KMS-11 (cell line): ENCODE measurements around the gene ABL2.

Experiments
- H2AFZ ChIP-seq: fragments of 200-600 bp; sonication (generic); 2 replicates; pipeline ENCODE4 v1.6.1; 2016; ENCODE audit warnings: antibody characterized with exemption, mixed run types, low read depth
- H3K27ac ChIP-seq: fragments of 200-600 bp; sonication (generic); 2 replicates; pipeline ENCODE4 v1.6.1; 2016; ENCODE audit warnings: mild to moderate bottlenecking, mixed run types
- H3K27me3 ChIP-seq: fragments of 200-600 bp; sonication (generic); 2 replicates; pipeline ENCODE4 v1.6.1; 2017; ENCODE audit warnings: mild to moderate bottlenecking, low read depth, mixed run types, moderate library complexity; ENCODE audit not compliant: insufficient read depth
- H3K36me3 ChIP-seq: fragments of 200-600 bp; sonication (generic); 2 replicates; pipeline ENCODE4 v1.6.1; 2017; ENCODE audit warnings: mild to moderate bottlenecking, mixed run types; ENCODE audit not compliant: insufficient read depth
- H3K4me1 ChIP-seq: fragments of 200-600 bp; sonication (generic); 2 replicates; pipeline ENCODE4 v1.6.1; 2016; ENCODE audit warnings: mild to moderate bottlenecking, low read depth, mixed run types; ENCODE audit not compliant: poor library complexity, severe bottlenecking
- H3K4me2 ChIP-seq: fragments of 200-600 bp; sonication (generic); 2 replicates; pipeline ENCODE4 v1.7.0; 2016; ENCODE audit warnings: mild to moderate bottlenecking, mixed run types
- H3K4me3 ChIP-seq: fragments of 200-600 bp; sonication (generic); IDR thresholded peaks from 2 replicates; pipeline ENCODE4 v1.6.1; 2017; ENCODE audit warnings: low read depth, low read length, mixed read lengths; ENCODE audit not compliant: insufficient read depth
- H3K79me2 ChIP-seq: fragments of 200-600 bp; sonication (generic); 2 replicates; pipeline ENCODE4 v1.6.1; 2016; ENCODE audit warnings: low read depth, mixed run types; ENCODE audit not compliant: insufficient read depth
- H3K9ac ChIP-seq: fragments of 200-600 bp; sonication (generic); 2 replicates; pipeline ENCODE4 v1.6.1; 2016; ENCODE audit warnings: mild to moderate bottlenecking, mixed run types
- H4K20me1 ChIP-seq: fragments of 200-600 bp; sonication (generic); 2 replicates; pipeline ENCODE4 v1.6.1; 2016; ENCODE audit warnings: mild to moderate bottlenecking, mixed run types; ENCODE audit not compliant: insufficient read depth
- CTCF ChIP-seq: fragments of 200-600 bp; sonication (generic); conservative IDR thresholded peaks from 2 replicates; pipeline ENCODE4 v1.6.1; 2017; ENCODE audit warnings: low read depth, mild to moderate bottlenecking, antibody characterized with exemption, low read length, moderate library complexity, mixed read lengths

ABL2 gene

GRCh38 chr1:179095924-179096323, 133.6 kb downstream of the ABL2 start:
- no peak for TF ChIP-seq CTCF
- Histone ChIP-seq H3K79me2 (peaks cover 9% of the 10 kb centered on the region; the same call in 1 of the 2 replicates), H3K27me3 (no peaks in the 10 kb centered on the region), H2AFZ (no peak overlapping the region), H4K20me1 (0 out of 2 replicates have a peak, but pooled peaks cover 6% of the 10 kb centered on the region), H3K36me3 (peaks cover 11% of the 10 kb centered on the region; the same call in 1 of the 2 replicates), H3K4me1 (peaks cover 5% of the 10 kb centered on the region), H3K27ac (no peak overlapping the region), H3K4me2 (no peak overlapping the region), H3K9ac (no peak overlapping the region), H3K4me3 (no peak overlapping the region)

GRCh38 chr1:179095377-179095776, 134.1 kb downstream of the ABL2 start:
- peaks cover 11% of the 10 kb centered on the region; the same call in 1 of the 2 replicates for H3K36me3 ChIP-seq

GRCh38 chr1:179094818-179095217, 134.7 kb downstream of the ABL2 start:
- no peak overlapping the region for H3K4me3 ChIP-seq
- H2AFZ ChIP-seq = no peak overlapping the region
- H3K27me3 ChIP-seq = no peaks in the 10 kb centered on the region
- H3K36me3 ChIP-seq = peaks cover 11% of the 10 kb centered on the region; the same call in 1 of the 2 replicates
- H3K27ac ChIP-seq = no peak overlapping the region
- no peak for TF ChIP-seq CTCF
- H3K9ac ChIP-seq = no peak overlapping the region
- peaks cover 14% of the 10 kb centered on the region for H3K4me1 ChIP-seq
- H3K79me2 ChIP-seq = peaks cover 9% of the 10 kb centered on the region; the same call in 1 of the 2 replicates
- 0 out of 2 replicates have a peak, but pooled peaks cover 6% of the 10 kb centered on the region for H4K20me1 ChIP-seq
- no peak overlapping the region for H3K4me2 ChIP-seq

More at GRCh38 chr1:179095377-179095776, 134.1 kb downstream of the ABL2 start:
- Histone ChIP-seq H2AFZ (no peak overlapping the region), H3K27me3 (no peaks in the 10 kb centered on the region), H4K20me1 (0 out of 2 replicates have a peak, but pooled peaks cover 6% of the 10 kb centered on the region), H3K4me1 (peaks cover 11% of the 10 kb centered on the region), H3K4me2 (no peak overlapping the region), H3K9ac (no peak overlapping the region), H3K27ac (no peak overlapping the region), H3K4me3 (no peak overlapping the region), H3K79me2 (peaks cover 9% of the 10 kb centered on the region; the same call in 1 of the 2 replicates)
- no peak for TF ChIP-seq CTCF

GRCh38 chr1:179092896-179093461, 136.5 kb downstream of the ABL2 start:
- no peak overlapping the region for H3K4me3 ChIP-seq
- H4K20me1 ChIP-seq = 0 out of 2 replicates have a peak, but pooled peaks cover 6% of the 10 kb centered on the region
- no peak overlapping the region for H2AFZ ChIP-seq
- H3K4me2 ChIP-seq = no peak overlapping the region
- peaks cover 11% of the 10 kb centered on the region; the same call in 1 of the 2 replicates for H3K36me3 ChIP-seq
- peaks cover 19% of the 10 kb centered on the region for H3K79me2 ChIP-seq
- no peak overlapping the region for H3K27ac ChIP-seq
- no peak overlapping the region for H3K9ac ChIP-seq
- peaks cover 24% of the 10 kb centered on the region for H3K4me1 ChIP-seq
- TF ChIP-seq CTCF = no peak
- no peaks in the 10 kb centered on the region for H3K27me3 ChIP-seq
